GM12864 (cell line): ENCODE measurements around the gene WDR93.

Source experiments
- DNase-seq: peaks from one replicate; pipeline ENCODE4 v3.0.0-alpha.2; 2011; ENCODE audit warnings: low read depth
- H3K4me3 ChIP-seq: 2 replicates; pipeline ENCODE4 v1.5.1; 2011; ENCODE audit warnings: mild to moderate bottlenecking, low read depth, low read length, control low read depth
- TF ChIP-seq, protein P1 (sequence below): IDR thresholded peaks from 2 replicates; pipeline ENCODE4 v1.5.1; 2011; ENCODE audit warnings: low read depth, mild to moderate bottlenecking, moderate library complexity, low read length, control low read depth, inconsistent platforms; ENCODE audit errors: missing control alignments

The WDR93 gene

DNA sequence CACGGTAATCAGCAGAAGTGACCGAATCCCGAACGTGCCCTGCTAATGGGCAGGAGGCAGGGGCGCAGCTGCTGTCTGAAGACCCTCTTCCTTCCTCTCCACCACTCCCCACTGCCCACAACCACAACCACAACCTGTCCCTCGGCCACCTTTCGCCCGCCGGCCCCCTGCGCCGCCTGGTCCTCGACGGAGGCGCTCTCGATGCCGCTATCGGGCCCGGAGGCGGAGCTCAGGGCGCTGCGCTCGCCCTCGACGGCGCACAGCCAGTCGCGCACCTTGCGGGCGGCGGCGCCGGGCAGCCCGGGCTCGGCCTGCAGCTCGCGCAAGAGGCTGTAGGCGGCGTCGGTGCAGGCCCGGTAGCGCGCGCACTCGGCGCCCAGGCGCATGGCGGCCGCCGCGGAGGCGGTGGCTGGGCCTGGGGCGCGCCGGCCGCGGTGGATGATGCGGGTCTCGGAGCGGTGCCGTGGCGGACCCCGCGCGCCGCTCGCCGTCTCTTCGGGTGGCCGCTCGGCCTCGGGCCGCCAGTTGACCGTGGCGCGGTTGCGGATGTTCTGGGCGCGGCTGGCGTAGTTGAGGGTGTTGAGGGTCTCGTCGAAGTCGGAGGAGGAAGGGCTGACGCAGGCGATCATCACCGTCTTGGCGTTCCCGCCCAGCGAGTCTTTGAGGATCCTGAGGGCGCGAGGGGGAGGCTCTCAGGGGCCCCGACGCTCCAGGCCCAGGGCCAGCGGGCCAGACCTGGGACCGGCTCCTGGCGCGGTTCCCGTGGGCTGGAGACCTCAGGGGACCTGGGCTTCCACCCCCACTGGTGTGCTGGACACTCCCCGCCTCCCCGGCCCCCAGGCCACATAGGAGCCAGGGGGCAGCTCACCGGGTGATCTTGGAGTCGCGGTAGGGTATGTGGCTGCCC is 42.3 kb upstream of the WDR93 start:
- DNase-seq = no peak
- H3K4me3 ChIP-seq = no peak overlapping the region
- TF ChIP-seq, protein P1, sequence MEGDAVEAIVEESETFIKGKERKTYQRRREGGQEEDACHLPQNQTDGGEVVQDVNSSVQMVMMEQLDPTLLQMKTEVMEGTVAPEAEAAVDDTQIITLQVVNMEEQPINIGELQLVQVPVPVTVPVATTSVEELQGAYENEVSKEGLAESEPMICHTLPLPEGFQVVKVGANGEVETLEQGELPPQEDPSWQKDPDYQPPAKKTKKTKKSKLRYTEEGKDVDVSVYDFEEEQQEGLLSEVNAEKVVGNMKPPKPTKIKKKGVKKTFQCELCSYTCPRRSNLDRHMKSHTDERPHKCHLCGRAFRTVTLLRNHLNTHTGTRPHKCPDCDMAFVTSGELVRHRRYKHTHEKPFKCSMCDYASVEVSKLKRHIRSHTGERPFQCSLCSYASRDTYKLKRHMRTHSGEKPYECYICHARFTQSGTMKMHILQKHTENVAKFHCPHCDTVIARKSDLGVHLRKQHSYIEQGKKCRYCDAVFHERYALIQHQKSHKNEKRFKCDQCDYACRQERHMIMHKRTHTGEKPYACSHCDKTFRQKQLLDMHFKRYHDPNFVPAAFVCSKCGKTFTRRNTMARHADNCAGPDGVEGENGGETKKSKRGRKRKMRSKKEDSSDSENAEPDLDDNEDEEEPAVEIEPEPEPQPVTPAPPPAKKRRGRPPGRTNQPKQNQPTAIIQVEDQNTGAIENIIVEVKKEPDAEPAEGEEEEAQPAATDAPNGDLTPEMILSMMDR = no peak

DNA sequence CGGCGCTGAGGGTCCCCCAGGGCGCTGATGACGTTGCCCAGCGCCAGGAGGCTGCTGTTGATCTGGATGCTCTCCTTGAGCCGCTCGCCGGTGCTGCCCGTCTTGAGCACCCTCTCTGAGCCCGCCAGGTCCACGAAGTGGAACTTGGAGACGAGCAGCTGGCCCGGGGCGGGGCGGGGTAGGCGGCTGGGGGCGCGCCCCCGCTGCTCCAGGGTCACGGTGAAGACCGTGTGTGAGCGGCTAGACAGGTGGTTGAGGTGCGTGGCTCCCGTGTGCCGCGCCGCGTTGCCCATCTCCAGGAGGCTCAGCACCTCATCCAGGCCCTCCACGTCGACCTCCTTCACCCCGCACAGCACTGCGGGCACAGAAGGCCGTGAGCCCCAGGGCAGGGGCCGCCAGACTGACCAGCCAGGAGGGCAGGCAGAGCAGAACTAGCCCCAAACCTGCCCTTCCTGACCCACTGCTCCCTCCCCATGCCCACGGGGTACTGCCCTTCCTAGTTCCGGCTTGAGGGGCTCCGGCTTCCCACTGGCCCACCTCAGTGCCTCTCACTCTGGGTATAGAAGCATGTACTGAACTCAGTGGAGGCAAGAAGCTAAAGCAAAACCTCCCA is 41.5 kb upstream of the WDR93 start:
- no peak for DNase-seq
- TF ChIP-seq, protein P1 = no peak
- H3K4me3 ChIP-seq = no peak overlapping the region

DNA sequence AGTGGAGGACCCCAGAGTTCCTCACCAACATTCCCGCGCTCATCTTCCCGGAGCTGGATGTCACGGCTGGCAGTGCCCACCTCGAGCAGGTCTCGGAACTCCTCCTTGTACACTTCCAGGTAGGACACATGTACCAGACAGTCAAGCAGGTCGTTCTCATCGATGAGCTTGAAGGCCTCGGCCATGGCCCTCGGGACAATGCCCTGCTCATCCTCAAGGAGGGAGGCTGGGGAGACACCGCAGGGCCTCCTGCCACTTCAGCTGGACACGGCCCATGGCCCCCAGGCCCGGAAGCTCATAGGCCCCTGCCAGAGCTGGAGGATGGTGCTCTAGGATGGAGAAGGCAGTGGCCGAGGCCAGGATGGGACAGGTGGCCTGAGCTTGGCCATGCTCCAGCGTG is 40.9 kb upstream of the WDR93 start:
- no peak for DNase-seq
- TF ChIP-seq, protein P1 = no peak
- H3K4me3 ChIP-seq = no peak overlapping the region

DNA sequence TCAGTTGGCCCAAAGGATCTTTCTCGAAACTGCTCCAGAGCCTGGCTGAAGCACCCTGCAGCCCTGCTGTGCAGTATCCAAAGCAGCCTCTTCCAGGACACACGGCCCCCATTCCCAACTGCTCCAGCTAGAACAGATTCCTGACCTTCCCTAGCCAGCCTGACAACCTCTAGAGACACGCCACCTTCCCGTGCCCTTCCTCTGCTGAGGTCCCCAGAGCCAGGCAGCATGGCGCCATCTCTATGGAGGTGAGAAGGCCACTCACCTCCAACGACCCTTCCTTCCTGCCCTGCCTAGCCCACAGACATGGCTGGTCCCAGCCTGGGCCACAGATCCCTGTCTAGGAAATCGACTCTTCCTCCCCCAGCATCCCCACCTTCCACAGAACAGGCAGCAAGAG is 38.5 kb upstream of the WDR93 start:
- TF ChIP-seq, protein P1 = no peak
- no peak overlapping the region for H3K4me3 ChIP-seq

DNA sequence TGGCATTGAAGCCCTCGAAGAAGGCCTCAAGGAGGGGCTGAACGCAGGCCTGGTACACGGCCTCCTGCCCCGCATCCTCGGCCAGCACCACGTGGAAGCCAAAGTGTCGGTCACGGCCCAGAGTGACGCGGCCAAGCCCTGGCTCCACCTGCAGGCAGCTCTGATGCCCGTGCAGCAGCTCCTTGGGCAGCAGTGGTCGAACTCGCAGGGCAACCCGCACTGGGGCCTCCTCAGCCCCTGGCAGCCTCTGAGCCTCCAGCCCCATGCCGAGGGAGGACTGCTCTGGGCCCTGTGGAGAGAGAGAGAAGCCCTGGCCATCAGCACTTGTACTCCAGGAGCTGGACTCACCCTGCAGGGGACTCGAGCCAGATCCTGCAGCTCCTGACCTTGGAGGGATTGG is 37.9 kb upstream of the WDR93 start:
- TF ChIP-seq, protein P1 = no peak
- no peak overlapping the region for H3K4me3 ChIP-seq
- DNase-seq = no peak

More for the DNA sequence above, 38.5 kb upstream of the WDR93 start:
- DNase-seq = no peak

DNA sequence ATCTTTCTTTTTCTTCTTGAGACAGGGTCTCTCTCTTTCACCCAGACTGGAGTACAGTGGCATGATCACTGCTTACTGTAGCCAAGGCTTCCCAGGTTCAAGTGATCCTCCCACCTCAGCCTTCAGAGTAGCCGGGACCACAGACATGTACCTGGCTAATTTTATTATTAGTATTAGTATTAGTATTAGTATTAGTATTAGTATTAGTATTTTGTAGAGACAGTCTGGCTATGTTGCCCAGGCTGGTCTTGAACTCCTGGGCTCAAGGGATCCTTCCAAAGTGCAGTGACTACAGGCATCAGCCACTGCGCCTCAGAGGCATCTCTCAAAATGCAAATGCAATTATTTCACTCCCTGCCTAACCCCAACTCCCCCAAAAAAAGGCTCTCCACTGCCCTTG is 37.0 kb upstream of the WDR93 start:
- H3K4me3 ChIP-seq = no peak overlapping the region
- DNase-seq = no peak

More for the DNA sequence above, 37.0 kb upstream of the WDR93 start:
- TF ChIP-seq, protein P1 = no peak
